GM04504 (cell line): ENCODE data around the gene ZFAND6.
A peak's percentile ranks its signal among the peaks of the same experiment; 100 is the strongest.
"Not testable (repeated sequence)": the region's sequence is repeated elsewhere in the genome, so short reads cannot be mapped to it uniquely, and the experiment has no call there.

Experiments
- DNase-seq: peaks from one replicate; pipeline ENCODE4 v3.0.0-alpha.2; 2012; ENCODE audit warnings: low read depth

The ZFAND6 gene

DNA sequence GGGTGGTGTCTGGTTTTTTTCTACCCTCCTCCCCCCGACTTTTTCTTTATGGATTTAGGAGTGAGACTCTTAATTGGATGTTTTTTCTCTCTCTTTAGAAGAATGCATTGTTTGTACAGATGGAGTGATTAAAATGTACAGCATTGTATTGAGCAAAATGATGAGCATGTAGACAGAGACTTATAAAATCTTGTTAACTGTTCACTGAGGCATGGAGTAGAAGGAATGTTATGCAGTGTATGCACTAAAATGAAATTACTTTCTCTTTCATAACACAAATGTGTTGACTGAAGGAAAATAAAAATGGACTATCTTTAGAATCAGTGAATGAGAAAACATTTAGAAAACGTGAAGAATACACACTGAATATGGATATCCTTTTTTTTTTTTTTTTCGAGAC is 39.8 kb downstream of the ZFAND6 start:
- DNase-seq = no peak

DNA sequence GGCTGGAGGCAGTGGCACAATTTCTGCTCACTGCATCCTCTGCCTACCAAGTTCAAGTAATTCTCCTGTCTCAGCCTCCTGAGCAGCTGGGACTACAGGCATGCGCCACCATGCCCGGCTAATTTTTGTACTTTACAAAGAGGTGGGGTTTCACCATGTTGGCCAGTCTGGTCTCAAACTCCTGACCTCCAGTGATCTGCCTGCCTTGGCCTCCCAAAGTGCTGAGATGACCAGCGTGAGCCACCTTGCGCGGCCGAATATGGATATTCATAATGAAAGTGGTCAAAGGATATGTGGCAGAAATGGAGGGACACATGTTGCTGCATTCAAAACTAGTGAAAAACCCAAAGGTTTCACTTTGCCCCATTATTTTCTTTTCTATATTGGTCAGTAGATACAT is 40.2 kb downstream of the ZFAND6 start:
- DNase-seq = not testable (repeated sequence)

DNA sequence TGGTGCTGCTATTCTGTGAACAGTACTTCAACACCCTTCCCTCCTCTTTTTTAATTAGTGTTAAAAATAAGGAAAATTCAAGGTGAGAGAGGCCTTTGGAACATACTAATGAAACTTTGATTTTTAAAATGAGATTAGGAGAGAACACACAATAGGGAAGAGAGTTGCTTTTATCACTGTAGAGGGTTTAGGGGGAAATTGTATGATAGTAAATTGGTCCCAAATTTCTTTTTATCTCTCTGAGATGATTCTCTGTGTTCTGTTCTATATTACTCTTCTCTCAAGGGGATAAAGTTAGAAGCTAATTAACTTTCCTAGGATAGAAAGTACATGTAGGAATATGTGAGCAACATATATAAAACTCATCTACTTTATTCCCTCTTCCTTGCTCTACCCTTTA is 40.8 kb downstream of the ZFAND6 start:
- DNase-seq = no peak

DNA sequence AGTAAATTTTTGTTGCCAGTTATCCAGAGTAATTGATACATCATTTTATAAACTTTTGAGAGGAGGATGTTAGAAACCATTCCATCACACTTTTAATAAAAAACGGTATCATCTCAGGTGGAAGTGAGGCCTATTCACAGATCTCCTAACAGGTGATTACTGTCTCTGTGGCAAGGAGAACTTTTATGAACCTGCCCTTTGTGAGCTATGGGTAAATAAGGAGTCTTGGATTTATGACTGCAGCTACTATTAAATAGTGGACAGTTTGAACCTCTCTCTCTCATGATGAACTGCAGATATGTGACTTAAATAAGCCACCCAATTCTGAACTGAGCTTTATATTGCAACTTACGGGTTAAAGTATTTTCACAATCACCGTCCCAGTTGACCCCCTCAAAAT is 45.7 kb downstream of the ZFAND6 start:
- DNase-seq = no peak

DNA sequence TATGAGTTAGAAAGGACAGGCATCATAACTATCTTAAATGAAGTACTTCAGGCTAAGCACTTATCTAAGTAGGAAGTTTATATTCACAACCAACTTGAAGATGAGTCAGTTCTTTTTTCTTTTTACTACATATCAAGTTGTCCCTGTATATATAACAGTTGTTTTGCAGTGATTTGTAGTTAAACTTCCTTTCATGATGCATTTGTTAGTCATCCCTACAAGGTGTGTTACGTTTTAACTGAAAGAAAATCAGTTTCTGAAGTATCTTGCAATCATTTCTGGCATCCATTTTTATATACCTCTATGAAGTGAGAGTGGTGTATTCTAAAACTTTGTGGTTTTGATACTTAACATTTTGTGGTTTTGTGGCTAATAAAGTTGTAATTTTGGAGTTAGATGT is 46.1 kb downstream of the ZFAND6 start:
- DNase-seq = peak; percentile 27

DNA sequence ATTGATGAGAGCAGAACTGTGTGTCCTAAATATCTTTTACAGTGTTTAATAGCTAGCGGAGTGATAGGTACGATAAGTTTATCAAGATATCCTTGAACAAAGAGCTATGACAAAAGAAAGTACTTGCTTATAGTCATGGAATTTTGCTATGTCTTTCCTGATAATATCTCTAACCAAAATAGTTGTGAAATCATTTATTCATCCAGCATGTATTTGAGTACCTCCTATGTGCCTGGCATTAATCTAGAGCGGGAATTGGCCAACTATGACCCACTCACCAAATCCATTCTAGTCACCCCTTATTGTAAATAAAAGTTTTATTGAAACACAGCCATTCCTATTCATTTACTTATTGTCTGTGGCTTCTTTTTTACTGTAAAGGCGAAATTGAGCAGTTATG is 46.6 kb downstream of the ZFAND6 start:
- DNase-seq = no peak

DNA sequence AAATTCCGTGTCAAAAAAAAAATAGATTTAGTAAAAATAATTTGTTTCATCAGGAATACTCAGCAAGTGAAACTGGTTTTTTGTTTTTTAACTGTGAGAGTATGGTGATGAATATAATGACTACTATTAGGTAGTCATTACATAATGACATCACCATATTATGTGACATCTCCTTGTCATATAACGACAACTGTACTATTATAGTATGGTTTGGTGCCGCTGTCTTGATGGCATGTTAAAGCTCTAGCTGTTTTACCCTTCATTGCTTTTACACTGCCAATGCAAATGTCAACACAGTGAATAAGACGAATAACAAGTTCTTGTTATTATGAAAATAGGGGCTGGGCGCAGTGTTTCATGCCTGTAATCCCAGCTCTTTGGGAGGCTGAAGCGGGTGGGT is 47.7 kb downstream of the ZFAND6 start:
- no peak for DNase-seq

DNA sequence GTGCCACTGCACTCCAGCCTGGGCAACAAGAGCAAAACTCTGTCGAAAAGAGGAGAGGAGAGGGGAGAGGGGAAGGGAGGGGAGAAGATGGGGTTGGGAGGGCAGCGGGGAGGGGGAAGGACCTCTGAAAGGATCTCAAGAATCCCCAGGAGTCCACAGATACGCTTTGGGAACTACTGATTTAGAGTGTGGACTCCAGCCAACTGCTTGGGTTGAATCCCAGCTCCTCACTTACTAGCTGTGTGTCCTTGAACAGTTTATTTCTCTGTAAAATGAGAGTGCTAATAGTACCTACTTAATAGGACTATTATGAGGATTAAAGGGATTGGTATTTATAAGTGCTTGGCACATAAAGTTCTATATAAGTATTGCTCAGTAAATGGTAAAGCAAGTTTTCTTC is 48.3 kb downstream of the ZFAND6 start:
- no peak for DNase-seq

DNA sequence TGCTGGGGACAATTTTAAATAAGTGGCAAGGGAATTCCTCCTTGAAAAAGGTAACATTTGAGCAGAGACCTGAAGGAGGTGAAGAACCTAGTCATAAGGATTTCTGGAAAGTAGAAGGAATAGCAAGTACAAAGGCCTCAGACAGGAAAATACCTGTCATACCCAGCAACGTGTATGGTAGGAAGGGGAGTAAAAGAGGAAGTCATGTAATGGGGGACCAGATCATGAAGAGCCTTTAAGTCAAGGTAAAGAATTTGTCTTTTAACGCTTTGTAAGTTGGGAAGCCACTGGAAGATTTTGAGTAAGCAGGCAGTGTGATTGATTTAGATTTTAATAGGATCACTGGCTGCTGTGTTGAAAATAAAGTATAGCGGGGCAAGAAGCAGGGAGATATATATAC is 49.9 kb downstream of the ZFAND6 start:
- no peak for DNase-seq

DNA sequence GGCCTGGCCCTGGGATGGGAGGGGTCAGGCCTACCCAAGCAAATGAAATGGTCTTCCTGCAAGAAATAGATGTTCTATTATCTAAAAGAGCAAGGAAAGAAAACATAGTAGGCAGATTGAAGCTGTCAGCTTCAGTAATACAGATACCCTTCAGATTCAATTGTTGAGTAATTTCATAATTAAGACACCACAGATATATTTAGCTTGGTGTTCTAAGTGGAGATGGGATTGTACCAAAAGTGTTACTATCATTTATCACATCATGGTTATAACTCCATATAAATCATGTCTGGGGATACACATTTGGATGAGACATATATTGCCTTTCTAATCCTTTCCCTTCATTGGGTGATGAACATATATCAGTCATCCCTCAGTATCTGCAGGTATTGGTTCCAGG is 51.4 kb downstream of the ZFAND6 start:
- DNase-seq = no peak

DNA sequence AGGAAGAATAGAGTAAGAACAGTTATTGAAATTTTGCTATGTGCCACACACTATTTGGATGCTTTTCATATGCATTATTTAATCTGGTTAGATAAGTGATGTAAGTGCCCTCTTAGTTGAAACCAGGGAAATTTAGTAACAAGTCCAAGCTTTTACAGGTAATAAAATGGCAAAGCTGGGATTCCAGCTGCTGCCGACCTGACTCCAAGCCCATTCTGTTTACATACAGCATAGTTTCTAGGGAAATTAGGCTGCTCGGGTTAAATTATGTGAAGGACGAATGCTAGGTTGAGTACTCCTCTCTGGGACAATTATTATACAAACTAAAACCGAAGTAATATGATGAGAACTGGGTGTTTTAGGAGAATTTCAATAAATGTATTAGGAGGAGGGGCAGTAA is 54.6 kb downstream of the ZFAND6 start:
- DNase-seq = no peak

DNA sequence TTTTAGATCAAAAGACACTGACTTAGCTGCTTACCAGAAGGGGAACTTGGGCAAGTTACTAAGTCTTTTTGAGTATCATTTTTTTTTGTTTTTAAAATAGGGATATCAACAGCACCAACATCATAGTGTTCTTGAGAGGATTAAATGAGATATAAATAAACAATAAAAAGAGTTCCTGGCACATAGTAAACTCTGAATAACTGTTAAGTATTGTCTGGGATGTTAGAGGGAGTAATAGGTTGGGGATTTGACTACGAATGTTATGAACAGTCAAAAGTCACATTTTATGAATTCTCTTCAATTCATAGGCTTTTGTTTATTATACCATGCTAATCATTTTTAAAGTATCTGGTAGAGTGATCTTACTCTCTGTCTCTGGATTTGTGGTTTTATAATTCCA is 55.5 kb downstream of the ZFAND6 start:
- DNase-seq = no peak

DNA sequence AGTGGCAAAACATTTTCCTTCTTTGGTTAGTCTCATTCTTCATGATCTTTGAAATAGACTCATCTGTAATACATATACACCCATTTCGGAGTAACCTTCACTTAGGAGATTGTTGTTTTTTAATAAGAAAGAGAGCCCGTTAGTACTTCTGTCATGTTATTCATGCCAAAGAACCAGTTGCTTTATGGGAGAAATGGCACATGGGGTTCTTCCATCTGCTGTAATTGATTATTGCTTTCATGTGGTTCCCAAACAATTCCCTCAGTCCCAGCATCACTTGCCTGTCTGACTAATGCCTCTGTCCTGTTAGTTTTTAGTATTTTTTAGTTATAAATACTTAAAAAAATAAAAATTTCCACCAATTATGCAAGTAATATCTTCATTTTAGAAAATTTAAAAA is 59.5 kb downstream of the ZFAND6 start:
- DNase-seq = no peak

DNA sequence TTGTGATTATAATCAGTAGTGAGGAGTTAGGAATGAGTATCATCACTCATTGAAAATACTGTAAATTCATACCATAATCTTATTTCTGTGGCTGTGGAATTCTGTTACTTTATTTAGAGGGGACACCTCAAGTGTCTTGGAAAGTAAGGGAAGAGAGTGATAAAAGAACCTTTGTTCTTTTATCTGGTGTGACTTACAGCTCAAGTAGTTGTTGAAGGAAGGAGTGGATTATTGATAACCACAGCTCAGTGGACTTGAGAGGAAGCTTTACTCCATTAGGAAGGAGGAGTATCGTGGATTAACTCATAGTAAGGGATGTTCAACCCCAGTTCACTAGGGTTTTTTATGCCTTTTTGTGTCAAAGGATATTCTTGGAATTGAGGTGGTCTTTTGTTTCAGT is 61.2 kb downstream of the ZFAND6 start:
- no peak for DNase-seq

DNA sequence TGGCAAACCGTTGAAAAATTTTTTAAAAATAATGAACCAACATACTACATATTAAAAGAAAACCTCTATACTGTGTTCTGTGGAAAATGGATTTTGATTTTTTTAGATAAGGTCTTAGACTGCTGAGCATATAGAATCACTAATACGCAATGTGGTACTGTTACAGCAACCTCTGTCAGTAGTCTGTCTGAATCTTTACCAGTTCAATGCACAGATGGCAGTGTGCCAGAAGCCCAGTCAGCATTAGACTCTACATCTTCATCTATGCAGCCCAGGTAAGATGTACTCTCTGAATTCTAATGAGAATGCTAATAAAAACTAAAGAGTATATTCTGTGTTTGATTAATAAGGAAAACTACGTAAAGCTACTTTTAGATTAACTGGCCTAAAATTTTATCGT is 62.1 kb downstream of the ZFAND6 start:
- DNase-seq = no peak

DNA sequence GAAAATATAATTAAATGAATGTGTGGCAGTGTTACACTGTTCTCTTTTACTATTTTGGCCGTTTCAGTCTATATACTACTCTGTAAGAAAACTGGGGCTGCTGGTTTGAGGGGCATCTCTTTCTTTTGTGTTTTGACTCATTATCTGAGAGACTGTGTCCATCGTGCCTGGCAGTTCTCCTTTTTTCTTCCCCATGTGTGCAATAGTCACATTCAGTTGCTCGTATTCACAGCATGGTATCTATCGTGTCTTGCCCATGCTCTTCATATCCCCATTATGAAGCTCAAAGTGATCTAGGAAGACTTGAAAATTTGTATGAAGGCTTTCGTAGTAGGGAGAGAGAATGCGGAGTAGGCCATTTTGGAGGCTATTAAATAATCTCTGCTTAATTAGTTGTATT is 63.6 kb downstream of the ZFAND6 start:
- no peak for DNase-seq

DNA sequence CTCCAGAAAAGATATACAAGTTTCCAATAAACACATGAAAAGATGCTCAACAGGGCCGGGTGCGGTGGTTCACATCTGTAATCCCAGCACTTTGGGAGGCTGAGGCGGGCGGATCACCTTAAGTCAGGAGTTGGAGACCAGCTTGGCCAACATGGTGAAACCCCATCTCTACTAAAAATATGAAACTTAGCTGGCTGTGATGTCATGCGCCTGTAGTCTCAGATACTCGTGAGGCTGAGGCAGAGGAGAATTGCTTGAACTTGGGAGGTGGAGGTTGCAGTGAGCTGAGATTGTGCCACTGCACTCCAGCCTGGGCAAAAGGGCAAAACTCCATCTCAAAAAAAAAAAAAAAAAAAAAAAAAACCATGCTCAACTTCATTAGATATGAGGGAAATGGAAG is 67.8 kb downstream of the ZFAND6 start:
- not testable (repeated sequence) for DNase-seq

DNA sequence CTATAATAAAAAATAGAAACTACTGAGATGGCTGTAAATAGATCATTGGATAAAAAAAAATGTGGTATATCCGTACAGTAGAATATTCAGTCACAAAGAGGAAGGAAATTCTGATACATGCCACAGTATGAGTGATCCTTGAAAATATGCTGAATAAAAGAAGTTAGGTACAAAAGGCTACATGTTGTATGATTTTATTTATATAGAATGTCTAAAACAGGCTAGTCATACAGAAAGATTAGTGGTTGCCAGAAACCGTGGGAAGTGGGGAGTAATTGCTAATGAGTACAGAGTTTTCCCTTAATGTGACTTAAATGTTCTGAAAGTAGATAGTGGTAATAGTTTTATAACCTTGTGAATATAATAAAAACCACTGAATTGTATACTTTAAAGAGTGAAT is 68.4 kb downstream of the ZFAND6 start:
- DNase-seq = no peak

DNA sequence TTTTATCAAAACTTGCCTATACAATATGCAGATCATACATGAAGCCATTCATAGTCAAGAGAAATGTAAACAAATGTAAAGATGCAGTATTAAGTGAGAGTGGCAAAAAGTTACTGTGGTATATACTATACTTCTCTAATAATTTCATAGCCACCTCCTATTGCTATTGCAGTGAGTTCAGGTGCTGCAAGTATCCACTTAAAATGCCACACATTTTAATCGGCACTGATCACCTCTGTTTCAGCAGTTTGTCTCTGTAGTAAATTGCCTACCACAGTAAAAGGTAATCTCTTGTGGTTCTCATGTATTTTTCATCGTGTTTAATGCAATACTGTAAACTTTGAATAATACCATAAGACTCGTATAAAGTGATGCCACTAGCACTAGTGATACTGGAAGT is 72.9 kb downstream of the ZFAND6 start:
- DNase-seq = no peak

DNA sequence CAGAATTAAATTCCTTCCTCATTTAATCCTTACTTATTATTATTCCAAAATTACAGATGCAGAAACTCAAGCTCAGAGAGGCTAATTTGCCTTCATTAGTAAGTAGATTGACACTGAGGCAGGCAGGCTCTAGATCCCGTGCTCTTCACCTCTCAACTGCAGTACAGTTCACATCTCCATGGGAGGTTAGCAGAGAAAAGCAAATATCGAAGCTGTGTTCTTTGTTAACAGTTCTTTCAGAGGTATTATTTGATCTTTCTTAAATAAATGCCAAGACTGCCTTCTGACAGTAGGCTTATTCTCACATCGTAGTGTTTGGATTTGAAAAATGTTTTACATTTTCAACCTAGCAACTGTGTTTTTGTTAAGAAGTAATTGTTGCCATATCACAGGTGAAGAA is 77.4 kb downstream of the ZFAND6 start:
- no peak for DNase-seq

DNA sequence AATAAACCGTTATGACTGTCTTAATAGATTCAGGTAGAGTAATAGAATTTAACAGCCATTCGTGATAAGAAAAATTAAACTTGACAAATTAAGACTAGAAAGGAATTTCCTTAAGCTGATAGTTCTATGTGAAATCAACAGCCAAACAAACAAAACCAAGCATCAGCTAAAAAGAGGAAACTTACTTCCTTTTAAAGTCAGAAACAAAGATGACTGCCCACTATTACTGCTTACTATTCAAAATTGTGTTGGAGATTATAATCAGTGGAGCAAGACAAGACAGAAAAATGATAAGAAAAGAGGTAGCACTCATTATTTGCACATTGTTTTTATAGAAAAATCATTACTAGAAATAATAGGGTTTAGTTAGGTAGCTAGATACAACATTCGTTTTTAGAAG is 79.5 kb downstream of the ZFAND6 start:
- DNase-seq = no peak

DNA sequence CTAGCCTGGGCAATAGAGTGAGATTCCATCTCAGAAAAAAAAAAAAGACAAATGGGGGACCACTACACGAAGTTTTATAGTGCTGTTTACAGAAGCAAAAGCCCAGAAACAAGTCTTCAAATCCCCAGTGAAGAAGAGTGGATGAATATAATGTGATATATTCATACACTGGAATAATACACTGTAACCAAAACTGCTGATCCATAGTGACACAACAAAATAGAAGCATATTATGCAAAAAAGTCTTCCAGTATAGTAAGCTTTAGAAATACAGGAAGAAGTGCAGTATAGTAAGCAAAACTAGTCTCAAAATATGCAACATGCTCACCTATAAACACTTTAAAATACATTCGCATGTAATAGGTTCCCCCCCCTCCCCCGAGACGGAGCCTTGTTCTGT is 81.4 kb downstream of the ZFAND6 start:
- no peak for DNase-seq

DNA sequence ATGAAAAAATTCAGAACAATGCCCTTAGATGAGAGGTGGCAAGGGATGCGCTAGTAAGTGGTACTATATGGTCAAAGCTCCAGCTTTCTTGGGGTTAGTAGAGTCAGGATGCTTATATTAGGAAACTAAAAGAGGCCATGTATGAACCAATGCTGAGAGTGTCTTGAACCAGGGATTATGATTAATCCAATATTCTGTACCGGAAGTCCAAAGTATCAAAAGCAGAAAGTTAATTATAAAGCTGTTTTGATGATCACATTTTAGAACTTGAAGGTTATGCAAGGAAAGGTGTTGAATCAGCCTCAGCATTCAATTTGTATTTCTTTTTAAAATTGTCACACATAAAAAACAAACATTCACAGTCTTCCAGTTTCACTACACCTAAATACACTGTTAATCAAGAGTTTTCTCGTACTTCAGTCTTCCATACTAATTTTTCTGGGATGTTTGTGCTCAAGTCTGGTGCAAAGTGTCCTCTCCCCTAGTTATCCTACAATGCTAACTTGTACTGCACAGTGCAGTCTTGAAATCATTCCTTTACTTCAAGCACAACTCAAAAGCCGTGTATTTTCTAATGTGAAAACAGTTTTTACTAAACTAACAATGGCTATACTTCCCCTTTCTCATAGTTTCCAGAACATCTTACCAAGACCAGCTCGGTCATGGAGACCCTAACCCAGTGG is 82.6 kb downstream of the ZFAND6 start:
- no peak for DNase-seq

DNA sequence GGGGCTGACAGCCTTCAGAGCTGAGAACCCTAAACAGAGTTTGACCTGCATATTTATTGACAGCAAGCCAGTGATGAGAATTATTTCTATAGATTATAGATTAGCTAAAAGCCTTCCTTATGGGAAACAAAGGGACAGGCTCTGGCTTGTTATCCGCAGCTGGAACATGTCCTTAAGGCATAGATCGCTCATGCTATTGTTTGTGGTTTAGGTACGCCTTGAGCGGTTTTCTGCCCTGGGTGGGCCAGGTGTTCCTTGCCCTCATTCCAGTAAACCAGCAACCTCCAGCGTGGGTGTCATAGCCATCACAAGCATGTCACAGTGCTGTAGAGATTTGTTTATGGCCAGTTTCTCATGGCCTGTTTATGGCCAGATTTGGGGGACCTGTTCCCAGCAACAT is 83.2 kb downstream of the ZFAND6 start:
- DNase-seq = no peak

DNA sequence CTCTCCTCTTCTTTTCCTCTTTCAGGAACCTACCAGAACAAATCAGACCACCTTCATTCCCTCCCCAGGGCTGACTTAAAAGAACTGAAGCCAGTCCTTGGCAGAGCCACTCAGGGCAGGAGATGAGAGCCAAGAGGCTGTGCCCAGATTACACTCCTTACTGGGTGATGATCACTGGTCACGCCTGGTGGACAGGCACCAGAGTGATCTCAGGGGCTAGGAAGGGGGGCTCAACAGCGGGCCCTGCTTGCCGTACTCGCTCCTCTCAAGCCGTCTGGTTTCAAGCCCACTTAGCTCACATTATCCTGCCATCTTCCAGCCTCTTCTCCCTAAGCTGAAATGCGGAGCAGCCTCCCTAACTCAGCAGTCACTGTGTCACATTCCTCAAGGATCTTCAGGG is 91.7 kb downstream of the ZFAND6 start:
- DNase-seq = no peak
